Fibroblast of the conjunctiva (primary cell): ENCODE measurements around the gene COG3.

Experiments
- DNase-seq: peaks from one replicate; pipeline ENCODE4 v3.0.0-alpha.2; 2010; ENCODE audit warnings: low read depth

COG3 gene

GRCh38 chr13:45447050-45447661 lies 17.6 kb upstream of the COG3 start:
- DNase-seq, result no peak

- DNase-seq, result no peak
Observed at GRCh38 chr13:45448965-45449559, 15.7 kb upstream of the COG3 start.

GRCh38 chr13:45451282-45451681 lies 13.5 kb upstream of the COG3 start:
- DNase-seq, result no peak

GRCh38 chr13:45454204-45454603 lies 10.5 kb upstream of the COG3 start:
- no peak for DNase-seq

- peak; percentile 6 for DNase-seq
Observed at GRCh38 chr13:45456196-45456972, 8.4 kb upstream of the COG3 start.

- DNase-seq, result no peak
Observed at GRCh38 chr13:45464141-45464686, 525 bp upstream of the COG3 start.

GRCh38 chr13:45466359-45466758 lies 1.6 kb downstream of the COG3 start:
- no peak for DNase-seq

- no peak for DNase-seq
Observed at GRCh38 chr13:45468635-45469034, 3.9 kb downstream of the COG3 start.

- DNase-seq, result no peak
Observed at GRCh38 chr13:45472171-45472705, 7.5 kb downstream of the COG3 start.

GRCh38 chr13:45473627-45474026 lies 8.9 kb downstream of the COG3 start:
- no peak for DNase-seq

GRCh38 chr13:45474584-45475454 lies 10.1 kb downstream of the COG3 start:
- no peak for DNase-seq

GRCh38 chr13:45479661-45480060 lies 14.9 kb downstream of the COG3 start:
- DNase-seq, result no peak

- DNase-seq, result no peak
Observed at GRCh38 chr13:45481688-45482087, 16.9 kb downstream of the COG3 start.

- peak; percentile 6 for DNase-seq
Observed at GRCh38 chr13:45482571-45483173, 17.9 kb downstream of the COG3 start.

GRCh38 chr13:45487604-45488003 lies 22.9 kb downstream of the COG3 start:
- DNase-seq, result no peak

- no peak for DNase-seq
Observed at GRCh38 chr13:45490068-45490467, 25.3 kb downstream of the COG3 start.

- peak; percentile 13 for DNase-seq
Observed at GRCh38 chr13:45492538-45492937, 27.8 kb downstream of the COG3 start.

- DNase-seq, result no peak
Observed at GRCh38 chr13:45496942-45497341, 32.2 kb downstream of the COG3 start.

GRCh38 chr13:45500492-45501174 lies 35.9 kb downstream of the COG3 start:
- DNase-seq, result peak; percentile 68

- no peak for DNase-seq
Observed at GRCh38 chr13:45501175-45501526, 36.4 kb downstream of the COG3 start.

- no peak for DNase-seq
Observed at GRCh38 chr13:45503658-45504057, 38.9 kb downstream of the COG3 start.
